T-helper 22 cell (primary cell): ENCODE data around the gene ARL8A.
"Not testable (repeated sequence)": the region's sequence is repeated elsewhere in the genome, so short reads cannot be mapped to it uniquely, and the experiment has no call there.

Experiments
- DNase-seq: peaks from one replicate; pipeline ENCODE4 v3.0.0-alpha.2; 2020; ENCODE audit warnings: low read depth

Gene ARL8A

DNA sequence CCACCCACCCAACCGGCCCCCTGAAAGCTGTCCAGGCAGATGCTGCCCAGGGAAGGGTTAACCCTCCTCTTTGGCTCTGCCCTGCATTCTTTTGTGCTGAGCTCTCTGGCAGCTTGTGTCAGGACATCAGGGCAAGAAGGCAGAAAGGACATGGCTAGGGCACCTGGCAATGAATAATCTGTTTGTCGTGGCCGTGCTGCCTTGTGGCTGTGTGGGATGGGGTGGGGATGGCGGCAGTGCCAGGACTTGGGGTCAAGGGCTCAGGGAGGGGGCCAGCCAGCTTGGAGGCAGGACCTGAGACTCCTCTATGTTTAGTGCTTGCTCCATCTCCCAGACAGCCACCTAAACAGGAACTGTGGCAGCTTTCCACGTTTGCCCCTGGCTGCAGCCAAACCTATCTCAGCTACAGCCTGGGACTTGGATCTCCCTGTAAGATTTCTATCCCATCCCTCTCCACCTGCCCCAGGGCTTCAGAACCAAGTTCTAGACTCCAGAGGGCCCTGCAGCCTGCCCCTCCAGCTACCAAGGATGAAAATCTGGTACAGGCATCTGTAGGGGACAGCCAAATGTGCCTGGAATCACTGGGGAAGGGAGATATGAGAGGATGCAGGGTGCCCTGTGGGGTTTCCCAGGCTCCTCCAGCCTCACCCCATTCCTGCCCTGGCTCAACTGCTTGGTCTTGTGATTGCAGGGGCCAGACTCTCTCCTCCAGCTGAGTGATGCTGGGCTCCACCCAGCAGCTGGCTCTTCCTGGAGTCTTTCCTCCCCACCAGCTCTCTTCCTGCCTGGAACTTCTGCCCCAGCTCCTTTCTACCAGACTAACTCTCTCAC is 31.5 kb downstream of the ARL8A start:
- no peak for DNase-seq

GRCh38 chr1:202111589-202111988 is 32.9 kb downstream of the ARL8A start:
- not testable (repeated sequence) for DNase-seq

DNA sequence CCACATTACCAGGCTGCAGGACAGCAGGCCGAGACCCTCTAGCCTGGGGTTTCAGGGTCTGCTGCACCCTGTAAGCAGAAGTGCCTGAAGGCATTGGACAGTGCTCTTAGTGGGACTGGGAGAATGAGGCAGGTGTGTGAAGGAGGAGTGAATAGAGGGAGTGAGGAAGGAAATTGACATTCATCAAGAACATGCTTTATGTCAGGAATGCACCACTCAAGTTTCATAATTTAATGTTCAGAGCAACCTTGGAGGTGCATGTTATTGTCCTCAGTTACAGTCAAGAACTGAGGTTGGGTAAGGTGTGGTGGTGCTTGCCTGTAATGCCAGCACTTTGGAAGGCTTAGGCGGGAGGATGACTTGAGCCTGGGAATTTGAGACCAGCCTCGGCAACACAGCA is 33.6 kb downstream of the ARL8A start:
- DNase-seq = no peak

- DNase-seq = no peak
These were observed 36.5 kb downstream of the ARL8A start for GRCh38 chr1:202107801-202108731.

GRCh38 chr1:202107321-202107761 is 37.2 kb downstream of the ARL8A start:
- DNase-seq = no peak

DNA sequence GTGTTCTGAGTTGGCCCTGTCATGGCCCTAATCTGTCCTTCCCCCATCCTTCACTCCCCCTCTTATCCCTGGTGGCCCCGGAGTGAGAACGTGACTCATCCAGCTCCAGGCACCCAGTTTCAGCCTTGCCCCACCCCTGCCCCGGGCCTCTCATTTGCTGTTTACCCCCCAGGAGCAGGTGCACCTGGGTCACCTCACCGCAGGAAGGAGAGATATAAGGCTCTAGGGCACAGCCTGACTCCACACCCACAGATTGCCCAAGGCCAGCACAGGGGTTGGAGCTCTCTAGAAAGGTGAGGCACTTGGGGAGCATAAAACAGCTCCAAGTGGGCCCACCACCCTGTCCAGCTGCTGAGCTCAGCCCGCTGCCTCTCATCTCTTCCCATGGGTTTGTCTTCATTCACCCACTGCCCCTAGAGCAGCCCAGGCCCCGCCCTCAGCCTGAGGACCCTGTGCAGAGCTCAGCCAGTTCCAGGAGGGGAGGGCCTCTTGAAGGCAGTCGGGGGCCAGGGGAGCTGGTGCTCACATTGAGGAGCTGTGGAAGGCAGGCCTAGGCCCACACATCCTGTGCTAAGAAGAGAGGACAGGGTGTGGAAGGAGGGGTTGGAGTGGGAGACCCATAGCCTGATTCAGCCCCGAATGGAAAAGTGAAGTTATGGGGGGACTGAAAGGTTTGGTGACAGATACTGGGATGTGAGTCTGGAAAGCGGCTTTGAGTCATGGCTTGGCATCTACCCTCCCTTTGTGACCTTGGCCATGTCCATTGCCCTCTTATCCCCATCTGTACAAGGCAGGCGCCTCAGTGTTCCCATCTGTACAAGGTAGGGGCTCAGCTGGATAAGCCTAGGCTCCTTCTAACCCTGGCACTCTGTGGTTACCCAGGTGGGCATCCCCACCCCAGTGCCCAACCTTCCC is 37.9 kb downstream of the ARL8A start:
- DNase-seq = no peak

- no peak for DNase-seq
These were observed 38.8 kb downstream of the ARL8A start for GRCh38 chr1:202105571-202106339.

DNA sequence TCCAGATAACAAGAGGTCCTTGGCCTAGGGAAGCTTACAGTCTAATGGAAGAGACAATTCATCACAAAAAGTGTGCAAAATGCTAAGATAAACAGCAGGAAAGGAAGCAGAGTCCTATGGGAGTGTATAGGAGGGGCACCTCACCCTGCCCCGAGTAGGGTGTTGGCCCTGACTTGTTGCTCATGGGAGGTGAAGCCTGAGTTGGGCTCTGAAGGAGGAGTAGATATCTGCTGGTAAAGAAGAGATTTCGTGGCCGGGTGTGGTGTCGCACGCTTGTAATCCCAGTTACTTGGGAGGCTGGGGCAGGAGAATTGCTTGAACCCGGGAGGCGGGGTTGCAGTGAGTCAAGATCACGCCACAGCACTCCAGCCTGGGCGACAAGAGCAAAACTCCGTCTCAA is 40.5 kb downstream of the ARL8A start:
- no peak for DNase-seq

DNA sequence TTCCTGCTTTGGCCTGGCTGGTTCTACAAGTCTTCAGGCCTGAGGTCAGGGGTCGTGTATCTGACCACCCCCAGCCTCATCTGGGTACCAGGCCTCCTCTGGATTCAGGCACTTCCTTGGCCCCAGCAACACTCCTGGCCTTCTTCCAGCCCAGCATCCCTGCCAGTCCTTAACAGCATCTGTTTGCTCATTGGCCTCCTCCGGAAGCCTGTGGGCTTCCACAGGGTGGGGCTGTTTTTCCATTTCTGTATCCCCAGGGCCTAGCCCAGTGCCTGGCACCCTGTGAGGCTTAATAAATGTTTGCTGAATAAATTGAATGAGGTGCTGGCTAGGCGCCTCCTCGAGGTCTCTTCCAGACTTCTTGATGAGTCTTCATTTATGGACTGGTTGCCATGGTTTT is 43.4 kb downstream of the ARL8A start:
- no peak for DNase-seq

DNA sequence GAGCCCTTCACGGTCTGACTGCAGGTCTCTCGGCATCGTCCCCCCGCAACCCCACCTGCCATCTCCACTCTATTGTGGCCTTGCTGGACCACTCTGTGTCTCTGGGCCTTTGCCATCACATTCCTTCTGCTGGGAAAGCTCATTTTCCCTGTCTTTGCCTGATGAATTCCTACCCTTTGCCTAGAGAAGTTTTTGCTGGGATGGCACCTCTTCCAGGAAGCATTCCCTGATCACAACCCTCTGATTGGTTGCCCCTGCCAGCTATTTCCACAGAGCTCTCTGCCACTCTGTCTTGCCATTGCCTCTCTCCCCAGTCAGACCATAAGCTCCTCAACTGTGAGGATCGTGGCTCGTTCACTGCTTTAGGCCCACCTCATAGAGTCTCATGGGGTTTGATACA is 50.7 kb downstream of the ARL8A start:
- no peak for DNase-seq

GRCh38 chr1:202090994-202091393 is 53.5 kb downstream of the ARL8A start:
- DNase-seq = no peak

DNA sequence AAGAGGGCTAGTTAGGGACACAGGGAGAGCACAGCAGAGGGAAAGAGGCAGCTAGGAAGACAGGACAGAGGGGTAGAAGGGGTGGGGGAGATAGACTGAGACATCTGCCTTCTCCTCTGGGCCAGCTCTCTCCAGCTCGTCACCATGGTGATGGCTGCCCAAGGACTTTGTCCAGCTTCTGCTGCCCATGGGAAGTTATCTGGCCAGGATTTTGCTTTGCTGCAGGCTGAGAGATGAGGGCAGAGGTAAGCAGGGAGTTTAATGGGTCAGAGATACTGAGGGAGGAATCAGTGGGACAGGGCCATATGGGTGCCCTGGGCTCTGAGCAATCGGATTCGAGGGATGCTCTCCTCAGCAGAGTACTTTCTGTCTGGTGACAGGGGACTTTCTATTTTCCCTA is 56.3 kb downstream of the ARL8A start:
- DNase-seq = no peak

DNA sequence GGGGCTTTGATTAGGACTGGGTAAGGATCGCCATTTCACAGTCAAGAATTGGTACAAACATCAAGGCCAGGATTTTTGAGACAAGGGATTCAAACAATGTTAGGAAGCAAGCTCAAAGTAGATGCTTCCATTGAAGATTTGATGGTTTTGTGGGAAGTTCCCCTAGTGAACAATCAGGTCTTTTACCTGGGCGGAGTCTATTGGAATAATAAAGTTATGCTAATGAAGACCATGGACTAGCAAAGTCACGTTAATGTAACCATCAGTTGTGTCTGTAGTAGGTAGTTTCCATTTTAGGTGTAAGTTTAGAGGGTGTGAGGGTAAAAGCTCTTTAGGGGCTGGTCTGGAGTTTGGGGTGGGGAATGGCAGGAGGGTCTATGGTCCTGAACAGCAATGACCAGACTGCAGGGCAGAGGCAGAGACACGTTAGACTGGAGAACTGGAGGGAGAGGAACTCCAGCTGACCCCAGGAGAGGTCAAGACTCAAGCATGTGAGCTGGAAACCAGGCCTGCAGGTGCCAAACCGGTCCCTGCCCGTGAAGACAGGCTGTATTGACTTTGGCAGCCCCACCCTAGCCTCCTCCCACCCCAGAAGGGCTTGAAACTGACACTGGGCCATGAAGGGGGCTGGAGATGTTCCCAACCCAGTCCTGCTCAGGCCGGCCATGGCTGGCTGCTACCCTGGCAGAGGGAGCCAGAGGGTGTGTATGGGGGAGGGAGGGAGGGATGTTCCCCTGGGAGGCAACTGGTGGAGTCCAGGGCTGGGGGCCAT is 57.8 kb downstream of the ARL8A start:
- DNase-seq = no peak

- DNase-seq = no peak
These were observed 58.7 kb downstream of the ARL8A start for GRCh38 chr1:202085682-202086373.

DNA sequence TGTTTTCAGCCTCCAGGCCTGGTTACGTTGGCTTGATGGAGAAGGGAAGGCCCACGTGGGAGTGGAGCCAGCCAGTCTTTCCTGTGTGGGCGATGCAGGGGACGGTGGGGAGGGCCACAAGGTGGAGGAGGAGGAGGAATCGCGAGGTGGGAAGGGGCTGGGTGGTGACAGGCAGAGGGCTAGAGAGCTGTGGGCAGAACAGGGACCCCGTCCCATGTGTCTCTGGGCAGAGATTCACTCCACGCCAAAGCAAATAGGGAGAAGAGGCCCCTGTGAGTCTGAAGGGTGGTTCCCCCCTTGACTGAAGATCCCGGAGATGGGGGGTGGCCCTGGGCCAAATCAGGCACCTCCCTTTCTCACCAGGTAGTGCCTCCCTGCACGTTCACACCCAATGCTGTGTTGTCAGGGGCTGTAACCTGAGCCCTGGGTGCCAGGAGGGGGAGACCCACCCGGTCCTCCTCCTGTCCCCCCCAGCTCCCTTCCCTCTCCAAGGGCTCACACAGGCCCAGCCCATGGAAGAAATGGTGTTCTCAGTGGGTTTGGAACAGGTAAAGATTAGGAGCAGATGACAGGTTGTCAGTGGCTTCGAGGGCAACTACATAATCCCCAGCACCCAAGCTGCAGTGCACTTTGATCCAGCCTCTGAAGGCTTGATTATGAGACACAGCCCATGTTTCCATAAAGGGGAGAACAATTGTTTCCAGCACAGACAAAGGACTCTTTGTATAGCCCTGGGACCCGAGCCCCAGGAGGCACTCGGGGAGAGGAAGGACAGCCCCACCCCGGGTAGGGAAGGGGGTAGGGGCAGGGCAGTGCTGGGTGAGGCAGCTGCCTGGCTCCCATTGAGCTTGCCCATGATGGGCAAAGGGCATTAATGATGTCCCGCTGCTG is 59.5 kb downstream of the ARL8A start:
- DNase-seq = no peak
